Putamen (tissue), 1 donor: ENCODE results near the gene SLC25A2.
"Not testable (repeated sequence)": the region's sequence is repeated elsewhere in the genome, so short reads cannot be mapped to it uniquely, and the experiment has no call there.

ENCODE experiments used
- DNase-seq: peaks from one replicate; pipeline ENCODE4 v3.0.0-alpha.2; 2016; ENCODE audit warnings: low spot score

SLC25A2 gene

GRCh38 chr5:141303756-141304155 lies at the start of gene SLC25A2:
Gene SLC25A2 (minus strand): TSS chr5:141304049. CDS start chr5:141303865, 184 bp downstream.
- no peak for DNase-seq

- DNase-seq, result no peak
These were observed 47.7 kb upstream of the SLC25A2 start for GRCh38 chr5:141351591-141351990.

GRCh38 chr5:141349917-141350619 lies 46.2 kb upstream of the SLC25A2 start, which contains the start of gene PCDHGB1:
Gene PCDHGB1 (plus strand): TSS chr5:141350099. CDS start chr5:141350261, 162 bp downstream.
- DNase-seq, result no peak

DNA sequence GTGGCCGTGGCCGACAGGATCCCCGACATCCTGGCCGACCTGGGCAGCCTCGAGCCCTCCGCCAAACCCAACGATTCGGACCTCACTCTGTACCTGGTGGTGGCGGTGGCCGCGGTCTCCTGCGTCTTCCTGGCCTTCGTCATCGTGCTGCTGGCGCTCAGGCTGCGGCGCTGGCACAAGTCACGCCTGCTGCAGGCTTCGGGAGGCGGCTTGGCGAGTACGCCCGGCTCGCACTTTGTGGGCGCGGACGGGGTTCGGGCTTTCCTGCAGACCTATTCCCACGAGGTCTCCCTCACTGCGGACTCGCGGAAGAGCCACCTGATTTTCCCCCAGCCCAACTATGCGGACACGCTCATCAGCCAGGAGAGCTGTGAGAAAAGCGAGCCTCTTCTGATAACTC lies 42.2 kb upstream of the SLC25A2 start:
- not testable (repeated sequence) for DNase-seq

- no peak for DNase-seq
These were observed 41.5 kb upstream of the SLC25A2 start for GRCh38 chr5:141345327-141345726.

DNA sequence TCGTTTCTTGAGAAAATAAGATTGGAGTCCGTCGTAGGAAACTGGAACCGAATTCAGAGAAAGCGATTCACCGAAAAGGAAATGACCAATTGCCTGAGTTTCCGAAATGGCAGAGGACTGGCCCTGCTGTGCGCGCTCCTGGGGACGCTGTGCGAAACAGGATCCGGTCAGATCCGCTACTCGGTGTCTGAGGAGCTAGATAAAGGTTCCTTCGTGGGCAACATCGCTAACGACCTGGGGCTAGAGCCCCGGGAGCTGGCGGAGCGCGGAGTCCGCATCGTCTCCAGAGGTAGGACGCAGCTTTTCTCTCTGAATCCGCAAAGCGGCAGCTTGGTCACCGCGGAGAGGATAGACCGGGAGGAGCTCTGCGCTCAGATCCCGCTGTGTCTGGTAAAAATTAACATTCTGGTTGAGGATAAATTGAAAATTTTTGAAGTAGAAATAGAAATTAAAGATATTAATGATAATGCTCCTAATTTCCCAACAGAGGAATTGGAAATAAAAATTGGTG lies 40.2 kb upstream of the SLC25A2 start:
- no peak for DNase-seq

DNA sequence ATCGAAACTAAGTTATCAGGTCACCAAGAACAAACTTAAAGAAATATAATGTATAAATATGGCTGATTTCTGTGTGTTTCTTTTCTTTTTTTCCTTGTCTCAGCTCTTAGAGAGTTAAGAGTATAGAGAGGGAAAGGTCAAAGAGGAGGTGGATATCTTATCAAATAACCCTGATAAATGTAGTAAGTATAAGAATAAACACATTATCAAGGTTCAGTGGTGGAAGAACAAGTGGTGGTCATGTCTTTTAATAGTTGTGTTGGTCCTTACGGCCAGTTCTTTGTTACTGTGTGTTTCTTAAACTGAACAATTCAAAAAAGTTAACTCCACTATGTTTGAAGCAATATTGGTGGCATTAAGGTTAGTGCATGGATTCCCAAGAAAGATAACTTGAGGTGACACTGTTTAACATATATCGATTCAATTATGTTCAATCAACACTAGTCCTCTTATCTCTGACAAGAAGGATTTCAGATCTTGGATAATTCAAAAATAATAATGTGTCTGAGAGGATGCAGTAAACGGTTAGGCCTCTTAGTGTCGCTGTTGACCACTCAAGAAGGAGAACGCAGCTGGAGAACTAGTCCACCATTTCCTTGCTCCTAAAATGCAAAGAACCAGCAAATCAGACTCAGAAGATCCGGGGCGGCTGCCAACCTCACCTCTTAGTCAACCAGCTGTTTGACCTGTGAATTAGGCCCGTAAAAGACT lies 39.5 kb upstream of the SLC25A2 start, which contains the start of gene PCDHGA3:
Gene PCDHGA3 (plus strand): TSS at position 588 of the 711 bp plus-strand sequence. CDS start 205 bp downstream, outside the sequence.
- no peak for DNase-seq

GRCh38 chr5:141342773-141343172 lies 38.9 kb upstream of the SLC25A2 start:
- DNase-seq, result no peak

DNA sequence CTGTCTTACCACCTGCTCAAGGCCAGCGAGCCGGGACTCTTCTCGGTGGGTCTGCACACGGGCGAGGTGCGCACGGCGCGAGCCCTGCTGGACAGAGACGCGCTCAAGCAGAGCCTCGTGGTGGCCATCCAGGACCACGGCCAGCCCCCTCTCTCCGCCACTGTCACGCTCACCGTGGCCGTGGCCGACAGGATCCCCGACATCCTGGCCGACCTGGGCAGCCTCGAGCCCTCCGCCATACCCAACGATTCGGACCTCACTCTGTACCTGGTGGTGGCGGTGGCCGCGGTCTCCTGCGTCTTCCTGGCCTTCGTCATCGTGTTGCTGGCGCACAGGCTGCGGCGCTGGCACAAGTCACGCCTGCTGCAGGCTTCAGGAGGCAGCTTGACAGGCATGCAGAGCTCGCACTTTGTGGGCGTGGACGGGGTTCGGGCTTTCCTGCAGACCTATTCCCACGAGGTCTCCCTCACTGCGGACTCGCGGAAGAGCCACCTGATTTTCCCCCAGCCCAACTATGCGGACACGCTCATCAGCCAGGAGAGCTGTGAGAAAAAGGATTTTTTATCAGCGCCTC lies 37.0 kb upstream of the SLC25A2 start:
- DNase-seq, result not testable (repeated sequence)

DNA sequence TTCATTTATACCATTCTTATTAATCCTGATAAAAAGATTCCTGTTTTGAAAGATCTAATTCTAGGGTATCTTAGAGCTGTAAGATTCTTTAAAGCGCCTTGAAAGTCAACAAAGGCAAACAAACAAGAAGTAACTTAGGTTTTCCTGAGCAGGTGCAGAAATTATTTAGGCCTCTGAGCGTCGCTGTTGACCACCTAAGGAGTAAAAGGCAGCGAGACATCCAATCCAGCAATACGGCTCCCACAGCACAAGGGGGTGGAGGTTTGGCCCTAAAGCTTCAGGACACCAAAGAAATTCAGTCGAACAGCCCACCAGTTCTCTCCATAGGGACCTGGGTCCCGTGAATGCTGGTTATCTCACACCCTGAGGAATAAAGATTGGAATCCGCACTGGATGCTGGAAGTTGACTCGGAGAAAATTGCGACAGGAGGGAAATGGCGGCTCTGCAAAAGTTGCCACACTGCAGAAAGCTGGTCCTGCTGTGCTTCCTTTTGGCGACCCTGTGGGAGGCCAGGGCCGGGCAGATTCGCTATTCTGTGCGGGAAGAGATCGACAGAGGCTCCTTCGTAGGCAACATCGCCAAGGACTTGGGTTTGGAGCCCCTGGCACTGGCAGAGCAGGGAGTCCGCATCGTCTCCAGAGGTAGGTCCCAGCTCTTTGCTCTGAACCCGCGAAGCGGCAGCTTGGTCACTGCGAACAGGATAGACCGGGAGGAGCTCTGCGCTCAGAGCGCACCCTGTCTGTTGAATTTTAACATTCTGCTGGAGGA lies 34.9 kb upstream of the SLC25A2 start, which contains the start of gene PCDHGA2:
Gene PCDHGA2 (plus strand): TSS at position 223 of the 769 bp plus-strand sequence.
- DNase-seq, result no peak

- DNase-seq, result not testable (repeated sequence)
These were observed 28.7 kb upstream of the SLC25A2 start for GRCh38 chr5:141332571-141332970.

- DNase-seq, result no peak
These were observed 26.6 kb upstream of the SLC25A2 start, which contains the start of gene PCDHGA1 for GRCh38 chr5:141330299-141331080. Gene PCDHGA1 (plus strand): TSS chr5:141330514.

GRCh38 chr5:141328231-141328630 lies 24.4 kb upstream of the SLC25A2 start:
- DNase-seq, result no peak

- peak; percentile 72 for DNase-seq
These were observed 22.4 kb upstream of the SLC25A2 start for GRCh38 chr5:141326088-141326854.

GRCh38 chr5:141322261-141322660 lies 18.4 kb upstream of the SLC25A2 start:
- no peak for DNase-seq

DNA sequence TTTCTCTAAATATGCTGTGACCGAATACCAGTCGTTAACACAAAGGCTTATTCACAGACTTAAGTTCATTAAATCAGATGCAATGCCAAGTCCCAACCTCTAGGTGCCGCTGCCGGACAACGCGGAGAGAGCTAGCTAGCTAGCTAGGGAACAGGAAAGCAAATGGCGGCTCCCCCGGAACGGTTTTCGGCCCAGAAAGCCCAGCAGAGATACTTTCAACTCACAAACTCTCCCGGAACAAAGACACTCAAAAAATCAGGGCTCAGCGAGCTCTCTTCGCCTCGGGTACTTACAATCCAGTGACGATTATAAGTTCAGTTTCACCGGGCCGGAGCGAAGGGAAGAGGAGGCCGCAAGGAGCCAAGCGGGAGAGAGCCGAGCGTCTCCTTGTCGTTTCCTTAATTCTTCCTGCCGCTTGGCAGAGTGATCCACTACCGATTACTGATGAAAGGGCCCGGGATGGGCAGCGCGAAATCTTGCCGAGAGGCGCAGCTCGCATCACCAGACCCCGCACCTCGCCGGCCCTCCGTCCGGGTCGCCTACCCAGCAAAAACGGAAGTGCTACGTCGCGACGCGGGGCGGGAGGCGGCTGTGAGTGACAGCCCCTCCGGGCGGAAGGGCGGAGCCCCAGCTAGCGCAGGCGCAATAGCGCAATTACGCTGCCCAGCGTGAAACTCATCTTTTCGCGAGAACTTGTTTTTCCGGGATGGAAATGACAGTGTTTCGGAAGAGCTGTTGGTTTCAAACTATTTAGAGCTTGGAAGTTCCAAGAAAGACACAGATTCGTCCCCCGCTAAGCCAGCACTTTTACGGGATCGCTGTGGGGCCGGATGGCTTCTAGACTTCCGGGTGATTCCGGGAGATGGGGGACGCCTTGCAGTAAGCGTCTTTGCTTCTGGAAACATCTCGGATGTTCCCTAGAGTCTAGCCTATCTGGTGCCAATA lies 16.6 kb upstream of the SLC25A2 start, which contains the start of gene TAF7:
Gene TAF7 (minus strand): TSS at position 560 of the 945 bp plus-strand sequence. CDS start 740 bp downstream, outside the sequence.
- DNase-seq, result peak; percentile 93

- DNase-seq, result no peak
These were observed 15.8 kb upstream of the SLC25A2 start for GRCh38 chr5:141319699-141320098.

DNA sequence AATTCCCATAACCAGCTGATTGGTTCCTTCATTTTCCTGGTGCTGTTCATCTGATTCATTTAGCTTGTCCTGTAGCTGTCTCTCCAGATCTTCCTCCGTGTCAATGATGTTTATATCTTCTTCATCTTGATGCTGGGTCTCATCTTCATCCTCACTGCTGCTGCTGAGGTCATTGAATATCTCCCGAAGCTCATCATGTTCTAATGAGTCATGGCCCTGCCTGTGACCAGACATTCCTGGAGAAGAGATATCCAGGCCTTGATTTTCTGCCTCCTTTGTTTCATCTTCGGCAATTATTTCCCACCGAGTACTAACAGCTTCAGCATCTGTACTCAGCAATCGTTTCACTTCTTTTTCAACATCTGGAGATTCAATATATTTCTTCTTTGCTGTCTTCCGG lies 15.4 kb upstream of the SLC25A2 start:
- DNase-seq, result no peak

DNA sequence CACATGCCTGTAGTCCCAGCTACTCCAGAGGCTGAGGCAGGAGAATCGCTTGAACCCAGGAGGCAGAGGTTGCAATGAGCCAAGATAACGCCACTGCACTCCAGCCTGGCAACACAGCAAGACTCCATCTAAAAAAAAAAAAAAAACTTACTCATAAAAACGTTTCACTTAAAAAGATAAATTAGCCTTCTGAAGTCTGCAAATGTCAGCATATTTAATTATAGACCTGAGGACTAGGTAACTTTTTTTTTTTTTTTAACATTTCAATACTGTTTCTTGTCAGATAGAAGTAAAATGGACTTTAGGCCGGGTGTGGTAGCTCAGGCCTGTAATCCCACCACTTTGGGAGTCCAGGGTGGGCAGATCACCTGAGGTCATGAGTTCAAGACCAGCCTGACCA lies 13.1 kb upstream of the SLC25A2 start:
- DNase-seq, result not testable (repeated sequence)
